GM21723 (cell line): Measurements from ENCODE around the gene SMC1A.
A peak's percentile ranks its signal among the peaks of the same experiment; 100 is the strongest.
"Not testable (repeated sequence)": the region's sequence is repeated elsewhere in the genome, so short reads cannot be mapped to it uniquely, and the experiment has no call there.

Experiments
- ATAC-seq: cut with Tn5 transposase; IDR thresholded peaks from one replicate; pipeline ENCODE4 v1.9.1; 2021; ENCODE audit warnings: mild to moderate bottlenecking, moderate library complexity; ENCODE audit not compliant: unreplicated experiment

Gene SMC1A

DNA sequence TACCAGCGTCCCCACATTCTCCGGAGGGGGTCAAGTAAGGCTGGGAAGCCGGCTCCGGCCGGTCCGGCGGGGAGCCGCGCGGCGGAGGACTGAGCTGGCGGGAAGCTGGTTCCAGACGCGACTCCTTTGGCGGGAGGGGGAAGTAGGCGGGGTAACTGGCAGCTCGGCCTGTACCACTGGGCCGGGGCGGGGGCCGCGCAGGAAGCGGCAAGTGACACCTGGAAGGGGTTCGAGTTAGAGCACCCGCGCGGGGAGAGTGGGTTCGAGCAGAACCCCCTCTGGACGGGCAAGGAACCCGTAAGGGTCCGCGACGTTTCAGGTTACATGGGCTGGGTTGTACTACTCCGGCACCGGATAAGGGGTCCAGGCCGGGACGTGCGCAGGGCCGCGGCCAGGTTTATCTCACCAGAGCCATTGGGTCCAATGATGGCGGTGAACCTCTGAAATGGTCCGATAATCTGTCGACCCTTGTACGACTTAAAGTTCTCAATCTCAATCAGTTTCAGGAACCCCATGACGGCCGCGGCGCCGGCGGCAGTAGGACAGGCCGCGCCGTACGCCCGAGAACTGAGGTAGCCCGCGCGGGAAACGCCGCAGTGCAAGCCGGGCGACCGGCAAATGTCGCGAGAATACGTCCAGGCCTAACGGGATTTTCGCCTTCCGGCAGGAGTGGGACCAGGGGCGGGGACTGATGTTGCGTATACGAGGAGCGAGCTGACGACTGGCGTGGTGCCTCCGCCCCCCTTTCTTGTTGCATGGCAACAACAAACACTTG, at the start of gene SMC1A:
Gene SMC1A (minus strand): TSS at position 569 of the 775 bp plus-strand sequence. CDS start 54 bp downstream, at position 515.
- peak; percentile 93 for ATAC-seq

DNA sequence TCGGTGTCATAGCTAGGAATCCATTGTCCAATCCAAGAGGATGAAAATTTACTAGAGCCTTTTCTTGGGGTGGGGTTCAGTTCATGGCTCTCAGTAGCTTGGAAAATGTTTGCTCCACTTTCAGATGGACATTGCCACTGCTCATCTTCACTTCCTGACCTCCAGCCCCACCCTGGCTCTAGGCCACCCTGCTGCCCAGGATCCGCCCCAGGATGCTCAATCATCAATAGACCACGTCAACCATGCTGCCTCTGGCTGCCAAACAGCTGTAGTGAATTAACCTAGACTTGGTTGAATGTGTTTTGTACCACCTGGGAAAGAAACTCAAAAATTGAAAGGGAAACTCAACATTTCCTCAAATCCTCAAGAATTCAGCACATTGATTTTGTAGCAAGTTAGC, 48.9 kb upstream of the SMC1A start:
- ATAC-seq: no peak

DNA sequence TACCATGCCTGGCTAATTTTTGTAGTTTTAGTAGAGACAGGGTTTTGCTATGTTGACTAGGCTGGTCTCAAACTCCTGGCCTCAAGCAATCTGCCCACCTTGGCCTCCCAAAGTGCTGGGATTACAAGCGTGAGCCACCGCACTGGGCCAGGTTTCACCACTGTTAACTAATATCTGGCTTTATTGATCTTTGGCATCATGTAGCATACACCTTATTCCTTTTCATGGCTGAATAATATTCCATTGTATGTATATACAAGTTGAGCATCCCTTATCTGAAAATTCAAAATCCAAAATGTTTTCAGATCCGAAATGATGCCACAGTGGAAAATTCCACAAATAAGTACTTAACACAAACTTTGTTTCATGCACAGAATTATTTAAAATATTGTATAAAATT, 46.2 kb upstream of the SMC1A start:
- not testable (repeated sequence) for ATAC-seq

DNA sequence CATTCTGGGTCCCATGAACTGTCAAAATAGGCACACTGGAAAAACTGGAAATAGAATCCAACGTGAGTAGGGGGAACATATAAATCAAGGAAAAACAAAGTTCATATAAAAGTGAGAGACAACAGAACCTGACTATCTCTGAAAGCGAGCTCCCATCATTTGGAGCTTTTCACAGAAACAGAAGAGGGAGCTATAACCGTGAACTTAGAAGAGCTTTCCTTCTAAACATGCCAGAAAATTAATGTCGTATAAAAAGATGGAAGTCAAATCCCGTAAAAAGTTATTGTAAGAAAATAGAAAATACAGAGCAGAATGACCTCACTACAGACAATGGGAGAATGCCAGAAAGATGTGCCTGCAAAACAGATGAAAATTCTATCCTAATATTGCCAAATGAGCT, 35.6 kb upstream of the SMC1A start:
- no peak for ATAC-seq

DNA sequence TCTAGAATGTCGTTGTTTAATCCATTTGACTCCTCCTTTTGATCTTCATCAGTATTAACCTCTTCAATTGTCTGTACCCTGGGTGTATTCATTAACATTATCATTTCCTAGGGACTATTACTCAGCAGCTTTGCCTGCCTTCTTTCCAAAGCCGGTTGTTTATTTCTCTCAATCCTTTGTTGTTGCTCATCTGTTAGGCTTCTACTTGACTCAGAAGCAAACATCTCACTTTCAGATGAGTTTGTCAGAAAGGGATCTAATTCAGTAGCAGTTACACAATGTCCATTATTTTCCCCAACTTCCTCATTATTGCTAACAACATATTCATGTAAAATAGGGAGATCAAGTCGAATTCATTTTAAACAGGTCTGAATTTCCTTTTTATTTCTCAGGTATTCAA, 33.8 kb upstream of the SMC1A start:
- ATAC-seq: no peak

DNA sequence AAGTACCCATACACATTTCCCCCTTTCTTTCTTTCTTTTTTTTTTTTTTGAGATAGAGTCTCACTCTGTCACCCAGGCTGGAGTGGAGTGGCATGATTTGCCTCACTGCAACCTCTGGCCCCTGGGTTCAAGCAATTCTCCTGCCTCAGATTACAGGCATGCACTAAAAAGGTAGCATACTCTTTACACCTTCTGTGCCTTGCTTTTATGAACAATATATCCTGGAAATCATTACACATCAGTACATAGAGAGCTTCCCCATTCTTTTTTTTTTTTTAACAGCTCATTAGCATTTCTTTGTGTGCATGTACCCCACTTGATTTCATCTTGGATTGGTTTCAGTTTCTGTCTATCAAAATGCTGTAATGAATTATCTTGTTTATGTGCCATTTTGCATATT, 30.4 kb upstream of the SMC1A start:
- ATAC-seq: no peak

DNA sequence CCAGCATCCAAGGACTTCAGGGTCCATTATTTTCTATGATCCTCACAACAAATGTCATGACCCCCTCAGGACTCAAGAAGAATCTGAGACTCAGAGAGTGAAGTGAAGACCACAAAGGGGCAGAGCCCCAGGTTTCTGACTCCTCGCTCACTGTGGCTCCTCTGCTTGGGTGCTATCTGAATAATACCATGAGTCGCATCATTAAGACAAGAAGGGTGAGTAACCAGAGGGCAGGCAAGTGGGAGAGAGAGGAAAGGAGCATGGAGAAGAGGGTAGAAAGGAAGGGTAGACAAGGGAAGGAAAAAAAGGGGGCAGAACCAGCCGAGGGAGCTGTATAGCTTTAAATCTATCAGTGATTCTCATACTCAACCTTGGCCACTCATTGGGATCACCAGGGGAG, 27.2 kb upstream of the SMC1A start:
- ATAC-seq: no peak

DNA sequence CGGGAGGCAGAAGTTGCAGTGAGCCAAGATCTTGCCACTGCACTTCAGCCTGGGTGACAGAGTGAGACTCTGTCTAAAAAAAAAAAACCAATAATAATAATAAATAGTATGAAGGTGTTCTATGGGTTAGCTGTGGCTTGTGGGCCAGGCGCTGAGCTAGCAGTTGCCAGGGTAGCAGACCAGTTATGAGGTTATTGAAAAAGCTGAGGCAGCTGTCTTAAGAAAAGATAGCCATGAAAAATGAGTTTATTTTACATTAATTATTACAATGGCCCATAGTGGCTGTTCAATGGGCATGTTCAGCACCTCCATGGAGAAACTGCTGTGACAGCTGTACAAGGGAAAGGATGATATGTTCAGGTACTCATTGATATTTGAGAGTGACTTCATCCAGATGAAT, 25.0 kb upstream of the SMC1A start:
- no peak for ATAC-seq

DNA sequence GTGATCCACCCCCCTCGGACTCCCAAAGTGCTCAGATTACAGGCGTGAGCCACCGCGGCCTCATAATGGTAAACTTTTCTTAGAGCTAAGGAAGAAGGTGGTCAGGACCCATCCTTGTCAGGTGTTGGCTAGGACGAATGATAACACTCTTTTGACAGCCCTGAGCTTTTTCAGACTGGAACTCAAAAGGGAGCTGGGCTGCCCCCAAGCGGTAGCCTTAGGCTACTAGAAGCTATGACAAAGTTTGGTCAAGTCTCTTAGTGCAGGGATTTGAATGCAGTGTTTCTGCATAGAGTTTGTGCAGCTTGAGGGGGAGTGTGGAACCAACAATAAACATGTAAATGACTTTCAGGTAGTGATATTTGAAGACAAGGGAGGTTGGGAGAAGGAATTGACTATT, 23.5 kb upstream of the SMC1A start:
- ATAC-seq: no peak

DNA sequence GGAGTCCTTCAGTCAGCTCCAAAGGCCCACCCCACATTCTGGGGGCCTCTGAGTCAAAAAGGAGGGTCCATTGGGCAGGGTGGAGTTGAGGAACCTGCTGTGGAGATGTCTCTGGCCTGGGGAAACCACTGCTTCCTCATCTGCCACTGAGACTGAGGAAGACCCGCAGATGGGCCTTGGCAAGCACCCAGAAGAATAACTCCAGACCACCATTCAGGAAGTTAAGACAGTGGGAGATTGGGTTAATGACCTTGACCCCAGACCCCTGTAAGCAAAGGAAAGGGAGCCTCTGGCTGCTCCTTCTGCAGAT, 19.8 kb upstream of the SMC1A start:
- ATAC-seq: no peak

DNA sequence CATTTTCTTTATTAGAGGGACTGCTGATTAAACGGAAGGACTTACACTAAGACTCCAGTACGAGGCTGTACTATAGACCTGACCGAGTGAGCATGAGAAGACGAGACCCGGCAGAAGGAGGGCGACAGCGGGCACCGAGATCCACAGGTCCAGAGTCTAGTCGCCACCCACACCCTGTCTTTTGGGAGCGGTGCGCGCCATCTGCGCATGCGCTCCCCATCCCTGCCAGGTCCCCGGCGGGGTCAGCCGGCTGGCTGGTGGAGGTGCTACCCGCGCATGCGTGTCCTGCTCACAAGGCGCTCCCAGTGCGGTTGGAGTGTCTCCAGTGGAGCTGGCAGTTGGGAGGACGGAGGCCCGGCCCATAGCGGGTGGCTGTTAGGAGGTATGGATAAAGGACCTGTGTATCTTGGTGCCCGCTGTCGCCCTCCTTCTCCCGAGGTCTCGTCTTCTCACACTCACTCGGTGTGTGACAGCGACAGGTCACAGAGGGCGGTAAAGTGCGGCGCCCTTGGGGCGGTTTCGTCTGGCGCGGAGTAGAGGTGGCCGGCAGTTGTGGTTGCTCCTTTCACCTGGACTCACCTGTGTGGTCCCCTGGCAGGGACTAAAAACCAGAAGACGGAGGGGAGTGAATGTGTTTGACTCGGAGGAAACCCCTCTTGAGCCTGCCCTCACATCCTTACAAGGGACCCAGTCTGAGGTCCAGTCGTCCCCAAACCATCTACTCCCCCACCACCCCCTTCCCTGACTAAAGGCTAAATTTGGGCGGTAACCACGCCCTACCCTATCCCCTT, 19.3 kb upstream of the SMC1A start:
- ATAC-seq: peak; percentile 63

DNA sequence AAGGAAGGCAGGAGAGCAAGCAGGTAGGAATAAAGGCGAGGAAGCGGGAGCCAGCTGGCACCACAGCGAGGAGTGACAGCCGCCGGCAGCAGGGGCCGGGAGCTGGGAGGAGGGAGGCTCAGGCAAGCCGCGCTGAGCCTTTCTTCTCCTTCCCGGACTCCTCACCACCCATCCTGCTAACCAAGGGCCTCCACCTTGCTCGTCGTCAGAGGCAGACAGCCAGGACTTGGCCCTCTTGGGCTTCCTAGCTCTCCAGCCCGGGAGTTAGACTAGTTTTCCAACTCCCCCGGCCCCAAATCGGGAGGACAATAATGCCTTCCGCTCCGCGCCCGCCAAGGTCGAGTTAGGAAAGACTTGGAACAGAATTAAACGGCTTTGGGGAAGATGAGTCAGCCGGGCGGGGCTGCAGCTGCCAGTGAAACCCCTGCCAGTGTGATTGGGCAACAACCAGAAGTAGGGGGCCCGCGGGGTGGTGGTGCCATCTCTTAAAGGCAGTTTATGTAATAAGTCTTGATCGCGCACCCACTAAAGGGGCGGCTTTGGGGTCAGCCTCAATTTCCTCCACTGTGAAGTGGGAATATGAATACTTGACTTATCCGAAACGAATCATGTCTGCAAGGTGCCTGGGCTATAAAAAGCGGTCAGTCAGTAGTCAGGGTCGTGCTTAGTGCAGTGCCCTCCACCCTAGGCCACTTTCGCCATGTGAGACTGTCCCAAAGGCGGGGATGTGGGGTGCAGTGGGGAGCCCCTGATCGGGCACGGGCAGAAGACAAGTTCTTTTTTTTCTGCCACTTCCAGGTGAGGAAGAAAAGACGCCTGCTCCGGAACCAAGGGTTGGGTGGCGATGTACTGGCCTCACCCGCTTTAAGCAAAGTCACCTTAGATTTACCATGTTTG, 18.4 kb upstream of the SMC1A start:
- no peak for ATAC-seq

DNA sequence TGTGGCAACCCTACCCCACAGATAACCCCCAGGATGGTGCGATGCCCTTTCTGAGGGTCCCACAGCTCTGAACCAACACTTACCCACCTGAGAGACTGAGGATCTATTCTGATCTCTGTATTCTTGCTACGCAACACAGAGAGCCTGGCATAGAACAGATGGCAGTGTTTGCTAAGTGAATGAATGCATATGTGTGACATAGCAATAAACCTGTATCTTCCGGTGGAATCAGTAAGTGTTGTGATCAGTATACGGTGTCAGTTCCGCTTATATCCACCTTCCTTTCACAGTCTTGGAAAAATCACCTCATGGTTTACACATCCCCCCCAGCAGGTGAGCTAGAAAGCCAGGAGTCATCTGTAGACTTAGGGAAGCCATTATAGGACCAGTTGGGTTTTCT, 17.6 kb upstream of the SMC1A start:
- no peak for ATAC-seq

DNA sequence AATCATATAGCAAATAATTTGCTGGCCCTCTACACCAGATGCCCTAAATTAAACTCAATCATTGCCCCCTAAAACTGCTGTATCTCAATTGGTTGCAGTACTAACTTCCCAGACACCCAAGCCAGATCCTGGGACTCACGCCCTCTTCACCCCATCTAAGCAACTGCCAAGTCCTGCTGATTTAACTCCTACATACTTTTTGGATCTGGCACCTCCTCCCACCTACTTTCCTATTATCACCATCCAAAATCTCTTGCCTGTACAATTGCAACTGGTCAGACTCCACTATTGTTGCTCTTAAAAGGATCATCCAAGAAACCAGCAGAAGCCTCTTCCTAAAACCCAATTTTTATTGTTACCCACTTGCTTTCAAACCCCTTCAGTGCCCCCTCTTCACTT, 16.4 kb upstream of the SMC1A start:
- no peak for ATAC-seq

DNA sequence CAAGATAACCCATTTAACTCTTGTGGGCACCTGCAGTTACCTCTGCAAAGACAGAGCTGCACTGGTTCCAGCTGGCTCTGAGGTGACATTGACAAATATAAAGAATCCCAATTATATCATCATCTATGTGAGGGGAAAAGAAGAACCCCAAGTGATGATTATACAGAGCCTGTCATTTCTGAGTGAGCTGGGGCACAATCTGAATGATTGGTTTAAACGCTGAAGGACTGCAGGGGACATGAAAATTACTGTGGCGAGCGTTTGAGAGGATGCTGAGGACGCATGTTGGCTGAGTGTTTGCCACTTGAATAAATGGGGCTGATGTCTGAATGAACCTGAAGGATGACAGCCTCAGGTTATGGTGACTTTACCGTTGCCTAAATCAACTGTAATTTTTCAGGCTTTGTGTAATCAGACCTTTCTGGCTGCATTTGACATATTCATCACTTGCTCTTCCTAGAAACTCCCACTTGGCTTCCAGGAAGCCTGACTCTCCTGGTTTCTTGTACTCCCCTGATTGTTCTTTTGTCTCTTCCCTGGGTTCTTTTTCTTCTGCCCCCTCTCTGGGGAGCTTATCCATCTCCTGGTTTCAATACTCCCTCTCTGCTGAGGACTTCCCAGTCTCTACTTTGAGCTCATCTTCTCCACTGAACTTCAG, 15.8 kb upstream of the SMC1A start:
- ATAC-seq: no peak

DNA sequence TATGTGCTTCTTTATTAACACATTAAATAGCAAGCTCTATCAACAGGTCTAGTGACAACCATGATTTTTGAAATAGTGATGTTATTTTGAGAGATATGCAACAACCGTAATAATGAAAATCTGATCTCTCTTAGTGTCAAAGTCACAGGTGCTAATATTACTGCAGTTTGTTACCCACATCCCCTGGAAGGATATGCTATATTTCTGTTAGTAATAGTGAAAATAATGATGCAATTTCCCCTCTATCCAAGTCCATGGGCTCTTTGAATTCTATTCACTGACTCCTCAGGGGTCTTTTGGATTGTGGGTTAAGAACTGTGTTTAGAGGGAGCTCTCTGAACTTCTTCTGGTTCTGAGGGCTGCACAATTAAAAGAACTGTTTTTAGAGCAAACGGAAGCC, 14.8 kb upstream of the SMC1A start:
- ATAC-seq: no peak

DNA sequence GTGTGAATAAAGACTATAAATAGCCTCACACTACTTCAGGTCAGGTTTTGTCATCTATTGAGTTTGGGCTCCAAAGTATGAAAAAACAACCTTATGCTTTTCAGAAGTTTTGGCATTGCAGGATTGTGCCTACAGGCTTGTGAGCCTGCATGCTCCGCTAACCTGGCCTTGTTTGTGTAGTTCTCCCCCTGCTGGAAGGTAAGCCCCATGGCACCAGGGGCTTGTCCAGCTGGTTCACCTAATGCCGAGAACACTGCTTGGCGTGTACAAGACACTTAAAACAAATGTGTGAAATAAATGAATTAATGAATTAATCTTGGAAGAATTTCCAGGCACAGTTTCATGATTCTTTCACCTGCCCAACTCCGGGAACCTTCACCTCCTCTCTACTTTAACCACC, 13.5 kb upstream of the SMC1A start:
- peak; percentile 69 for ATAC-seq

DNA sequence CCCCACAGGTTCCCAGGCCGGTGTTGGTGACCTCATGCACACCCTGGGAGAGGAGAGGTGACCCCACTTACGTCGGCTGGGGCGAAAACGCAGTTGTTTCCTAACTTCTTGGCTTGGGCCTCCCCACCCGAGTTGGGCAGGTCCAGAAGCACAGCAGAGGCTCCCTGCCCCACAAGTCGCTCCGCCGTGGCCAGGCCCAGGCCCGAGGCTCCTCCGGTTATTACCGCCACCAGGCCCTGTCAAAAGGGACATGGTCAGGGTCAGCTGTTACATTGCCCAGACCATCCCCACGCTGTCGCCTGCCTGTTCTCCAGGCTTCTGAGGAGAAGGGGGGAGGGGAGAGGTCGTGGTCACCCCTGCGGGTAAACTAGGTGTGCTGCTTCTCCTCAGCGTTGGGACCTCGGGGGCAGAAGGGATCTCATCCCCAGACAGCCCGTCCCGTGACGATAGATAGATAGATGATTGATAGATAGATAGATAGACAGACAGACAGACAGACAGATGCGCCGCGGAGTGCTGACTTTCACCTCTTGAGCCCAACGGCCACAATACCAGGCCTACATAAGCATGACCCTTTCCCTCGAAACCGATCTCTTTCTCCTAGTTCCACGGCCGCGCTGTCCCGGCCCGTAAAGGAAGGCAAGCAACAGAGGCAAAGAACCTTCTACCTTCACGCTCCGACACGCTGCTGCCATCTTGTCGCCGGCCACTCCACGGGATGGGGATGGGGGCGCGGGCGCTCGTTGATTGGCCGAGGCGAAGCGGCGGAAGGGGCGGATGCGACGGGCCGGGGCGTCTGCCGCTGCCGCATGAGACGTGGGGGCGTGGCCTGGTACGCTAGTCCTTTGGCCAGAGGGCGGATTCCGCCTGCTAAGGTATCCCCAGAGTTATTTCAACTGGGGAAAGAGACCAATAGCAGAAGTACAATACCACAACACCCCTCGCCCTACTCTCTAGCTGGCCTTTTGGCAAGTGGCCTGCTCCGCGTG, 11.5 kb upstream of the SMC1A start, which contains the start of gene HSD17B10:
Gene HSD17B10 (minus strand): TSS at position 720 of the 989 bp plus-strand sequence. CDS start 25 bp downstream, at position 695.
- ATAC-seq: peak; percentile 94

DNA sequence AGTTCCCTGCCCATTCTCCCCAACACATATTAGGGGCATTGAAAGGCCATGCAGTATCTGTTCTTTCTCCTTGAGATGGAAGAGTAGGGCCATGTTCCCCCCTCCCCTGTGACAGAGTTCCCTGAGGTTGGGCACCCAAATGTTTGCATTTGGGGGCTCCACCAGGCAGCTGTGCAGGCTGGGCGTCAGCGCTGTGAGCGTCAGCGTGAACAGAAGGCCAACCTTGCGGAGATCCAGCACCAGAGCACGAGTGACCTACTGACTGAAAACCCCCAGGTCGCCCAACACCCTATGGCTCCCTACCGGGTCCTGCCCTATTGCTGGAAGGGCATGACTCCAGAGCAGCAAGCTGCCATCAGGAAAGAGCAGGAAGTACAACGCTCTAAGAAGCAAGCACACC, 7.8 kb upstream of the SMC1A start:
- no peak for ATAC-seq

DNA sequence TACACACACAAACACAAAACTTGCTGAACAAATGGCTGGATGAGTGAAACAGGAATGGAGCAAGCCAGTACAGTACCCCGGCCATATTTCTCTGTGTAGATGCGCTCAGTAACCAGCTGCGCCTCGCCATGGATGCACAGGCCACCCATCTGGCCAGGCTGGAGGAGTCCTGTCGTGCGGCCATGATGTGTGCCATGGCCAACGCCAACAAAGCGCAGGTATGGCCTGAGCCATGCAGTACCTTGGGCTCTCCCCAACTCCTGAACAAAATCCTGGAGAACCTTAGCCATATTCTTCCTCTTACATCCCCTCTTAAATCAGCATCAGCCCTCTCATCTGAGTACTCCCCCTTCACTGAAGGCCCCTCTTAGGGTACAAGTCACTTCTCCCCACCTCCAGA, 7.3 kb upstream of the SMC1A start:
- no peak for ATAC-seq
